Activated CD8-positive, alpha-beta T cell treated with anti-CD3 and anti-CD28 coated beads for 36 hours (primary cell): ENCODE results near the gene MYLIP. TPM values are rescaled to one million over a fixed set of nuclear protein-coding genes. Genes with fewer than 3 reads are reported as not detected.
A peak's percentile ranks its signal among the peaks of the same experiment; 100 is the strongest.
"Not testable (repeated sequence)": the region's sequence is repeated elsewhere in the genome, so short reads cannot be mapped to it uniquely, and the experiment has no call there.

Experiments used
- ATAC-seq: fragments of 200-7000 bp; cut with Tn5 transposase; one replicate; pipeline ENCODE4 v1.10.0; 2021; ENCODE audit warnings: mild to moderate bottlenecking, moderate library complexity
- CTCF ChIA-PET: fragments of 350-600 bp; sonication (Branson Sonifier 250); formaldehyde crosslinking; loops from one replicate; lab custom pipeline; 2021; ENCODE audit warnings: antibody characterized with exemption; lab: Charles Lee
- POLR2A ChIA-PET: fragments of 350-600 bp; sonication (Branson Sonifier 250); formaldehyde crosslinking; loops from one replicate; lab custom pipeline; 2021; ENCODE audit warnings: antibody characterized with exemption; lab: Charles Lee
- DNase-seq: peaks from one replicate; pipeline ENCODE4 v3.0.0-alpha.2; 2020
- H3K27ac Mint-ChIP-seq: one replicate; pipeline ENCODE4 v1.8.0; 2021; ENCODE audit warnings: mild to moderate bottlenecking, mixed read lengths
- H3K27me3 Mint-ChIP-seq: one replicate; pipeline ENCODE4 v1.8.0; 2021; ENCODE audit warnings: mixed read lengths
- H3K36me3 Mint-ChIP-seq: one replicate; pipeline ENCODE4 v1.8.0; 2021; ENCODE audit warnings: low read depth, mixed read lengths
- H3K4me1 Mint-ChIP-seq: one replicate; pipeline ENCODE4 v1.8.0; 2021; ENCODE audit warnings: low read depth, mixed read lengths
- H3K4me3 Mint-ChIP-seq: one replicate; pipeline ENCODE4 v1.8.0; 2021; ENCODE audit warnings: mild to moderate bottlenecking, moderate library complexity, mixed read lengths
- H3K9me3 Mint-ChIP-seq: one replicate; pipeline ENCODE4 v1.8.0; 2021; ENCODE audit warnings: mixed read lengths
- CTCF ChIP-seq: fragments of 200-600 bp; IDR thresholded peaks from one replicate; pipeline ENCODE4 v1.8.0; 2022; ENCODE audit warnings: antibody characterized with exemption, mild to moderate bottlenecking
- intact Hi-C: fragments of 100-400 bp; cut with micrococcal nuclease; formaldehyde crosslinking; loops from one replicate; pipeline ENCODE4 v1.10.0; 2022
- total RNA-seq, 2 experiments: library from RNA; stranded (reverse); gene quantifications; one replicate each; pipeline ENCODE4 v1.2.3, GENCODE V29; 2021

Gene MYLIP
- total RNA-seq, 2 experiments from 2014 or later, result 7.7 to 8.1 TPM

GRCh38 chr6:16168858-16169257, 40.0 kb downstream of the MYLIP start:
- Mint-ChIP-seq H3K4me3 (no peak overlapping the region), H3K36me3 (no peaks in the 10 kb centered on the region), H3K4me1 (peaks cover 29% of the 10 kb centered on the region), H3K27ac (peak overlapping the region; percentile 6), H3K9me3 (no peaks in the 10 kb centered on the region), H3K27me3 (peaks cover 8% of the 10 kb centered on the region)
- ATAC-seq, result peak; percentile 78
- TF ChIP-seq CTCF, result peak; percentile 60
- intact Hi-C loops, result no loop called here
- peak; percentile 17 for DNase-seq
- CTCF ChIA-PET, result interaction anchor here (0.8 to 1.8 kb wide), 6 partner anchors 11 to 41 kb away, joined by 3 to 10 read pairs (median 4); no protein-coding TSS in a partner anchor
- POLR2A ChIA-PET, result no interaction called here

DNA sequence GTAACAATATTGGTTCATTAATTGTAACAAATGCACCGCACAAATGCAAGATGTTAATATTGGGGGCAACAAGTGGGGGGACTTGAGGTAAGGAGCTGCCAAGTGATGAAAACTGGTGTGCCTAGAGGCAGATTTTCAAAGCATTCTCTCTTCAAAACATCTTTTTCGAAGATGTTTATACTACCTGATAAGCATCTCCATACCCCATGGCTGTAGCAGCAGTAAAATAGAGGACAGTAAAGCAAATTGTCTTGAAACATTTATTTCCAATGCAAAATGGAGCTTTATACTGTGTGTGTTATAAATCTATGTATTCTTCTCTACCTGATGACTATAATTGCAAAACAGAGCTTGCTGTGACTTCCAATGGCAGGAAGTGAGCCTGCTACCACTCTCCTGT, 42.5 kb downstream of the MYLIP start:
- no peak for TF ChIP-seq CTCF
- Mint-ChIP-seq H3K4me3 (no peak overlapping the region), H3K9me3 (peaks cover 3% of the 10 kb centered on the region), H3K36me3 (no peaks in the 10 kb centered on the region), H3K27ac (no peak overlapping the region), H3K4me1 (peaks cover 36% of the 10 kb centered on the region), H3K27me3 (peaks cover 4% of the 10 kb centered on the region)
- ATAC-seq, result no peak
- intact Hi-C loops, result no loop called here
- no peak for DNase-seq
- ChIA-PET POLR2A (interaction anchor here (1.1 kb wide), 1 partner anchor 185 kb away, joined by 3 read pairs; no protein-coding TSS in a partner anchor), CTCF (interaction anchor here (1.3 kb wide), 1 partner anchor 12 kb away, joined by 4 read pairs; no protein-coding TSS in a partner anchor)

DNA sequence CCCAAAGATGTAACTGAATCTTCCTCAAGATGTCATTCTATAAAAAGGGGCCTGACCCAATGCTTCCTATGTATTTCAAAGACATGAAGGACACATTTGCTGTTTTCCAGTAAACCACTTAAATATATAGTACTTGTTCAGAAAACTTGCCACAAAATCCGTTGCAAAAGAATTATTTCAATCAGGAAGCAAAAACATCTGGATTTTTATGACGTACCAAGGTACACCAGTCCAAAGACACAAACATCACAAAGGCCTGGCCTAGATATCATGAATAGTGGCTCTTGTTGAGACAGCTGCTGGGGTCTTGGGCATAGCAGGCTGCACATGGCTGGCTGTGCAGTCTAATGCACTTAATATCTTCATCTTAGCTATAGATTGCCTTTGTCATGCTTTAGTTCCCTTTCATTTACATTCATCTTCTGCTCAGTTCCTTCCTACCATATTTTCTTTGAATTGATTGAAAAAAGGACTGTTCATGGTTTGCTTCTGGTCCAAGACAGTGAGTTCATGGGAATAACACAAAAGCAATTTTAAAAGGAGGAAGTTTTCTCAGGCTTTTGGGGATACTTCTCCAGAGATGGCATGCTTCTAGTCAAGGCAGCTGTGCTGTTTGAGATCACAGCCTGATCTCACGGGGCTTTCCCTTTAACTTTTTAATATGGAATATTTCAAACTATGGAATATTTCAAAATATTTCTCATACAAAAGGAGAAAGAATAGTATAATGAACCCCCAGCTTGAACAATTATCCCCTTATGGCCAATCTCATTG, 44.5 kb downstream of the MYLIP start:
- H3K27ac Mint-ChIP-seq, result no peak overlapping the region
- ChIA-PET POLR2A (interaction anchor here (0.9 kb wide), 1 partner anchor 246 kb away, joined by 3 read pairs; no protein-coding TSS in a partner anchor), CTCF (interaction anchor here (0.8 kb wide), 1 partner anchor 9 kb away, joined by 3 read pairs; no protein-coding TSS in a partner anchor)
- no peak overlapping the region for H3K4me3 Mint-ChIP-seq
- H3K4me1 Mint-ChIP-seq, result peaks cover 19% of the 10 kb centered on the region
- no peaks in the 10 kb centered on the region for H3K36me3 Mint-ChIP-seq
- ATAC-seq (no peak), DNase-seq (no peak)
- H3K9me3 Mint-ChIP-seq, result peaks cover 3% of the 10 kb centered on the region
- no peak for TF ChIP-seq CTCF
- H3K27me3 Mint-ChIP-seq, result no peaks in the 10 kb centered on the region
- intact Hi-C loops, result no loop called here

GRCh38 chr6:16174416-16175078, 45.7 kb downstream of the MYLIP start:
- Mint-ChIP-seq H3K9me3 (peaks cover 3% of the 10 kb centered on the region), H3K27me3 (no peaks in the 10 kb centered on the region), H3K27ac (no peak overlapping the region), H3K4me3 (no peak overlapping the region), H3K36me3 (no peaks in the 10 kb centered on the region), H3K4me1 (peaks cover 14% of the 10 kb centered on the region)
- POLR2A ChIA-PET, result interaction anchor here (1.0 kb wide), 1 partner anchor 46 kb away, joined by 3 read pairs; the partner anchor contains the start of gene MYLIP
- no peak for TF ChIP-seq CTCF
- intact Hi-C loops, result no loop called here
- DNase-seq, result no peak
- no peak for ATAC-seq
- CTCF ChIA-PET, result no interaction called here

GRCh38 chr6:16176600-16176999, 47.7 kb downstream of the MYLIP start:
- H3K4me3 Mint-ChIP-seq, DNase-seq, H3K27me3 Mint-ChIP-seq, intact Hi-C loops, ATAC-seq, H3K27ac Mint-ChIP-seq, CTCF ChIA-PET, POLR2A ChIA-PET, H3K36me3 Mint-ChIP-seq: not testable (repeated sequence)
- peaks cover 16% of the 10 kb centered on the region for H3K9me3 Mint-ChIP-seq
- peaks cover 26% of the 10 kb centered on the region for H3K4me1 Mint-ChIP-seq
